ENCODE data around the gene NEB.

DNA sequence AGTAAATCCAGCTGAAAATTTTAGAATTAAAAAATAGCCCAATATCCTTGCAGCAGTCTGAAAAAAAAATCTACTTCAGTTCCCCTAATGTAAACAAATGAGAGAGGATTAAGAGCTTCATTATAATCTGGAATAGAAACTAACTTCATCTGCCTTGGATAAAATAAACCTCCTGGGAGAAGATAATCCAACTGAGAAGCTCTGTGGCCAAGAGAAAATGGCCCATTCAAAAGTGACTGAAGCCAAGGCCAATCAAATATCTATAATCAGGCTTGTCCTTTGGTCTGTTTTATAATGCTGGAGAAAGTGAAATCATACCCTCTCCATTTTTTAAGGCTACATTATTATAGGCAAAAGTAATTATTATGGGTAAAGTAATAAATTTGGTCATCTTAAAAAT, 110.0 kb downstream of the NEB start:
- no peak for TF ChIP-seq POLR2A (IDR thresholded peaks at IDR 0.05)
- TF ChIP-seq, protein P1, sequence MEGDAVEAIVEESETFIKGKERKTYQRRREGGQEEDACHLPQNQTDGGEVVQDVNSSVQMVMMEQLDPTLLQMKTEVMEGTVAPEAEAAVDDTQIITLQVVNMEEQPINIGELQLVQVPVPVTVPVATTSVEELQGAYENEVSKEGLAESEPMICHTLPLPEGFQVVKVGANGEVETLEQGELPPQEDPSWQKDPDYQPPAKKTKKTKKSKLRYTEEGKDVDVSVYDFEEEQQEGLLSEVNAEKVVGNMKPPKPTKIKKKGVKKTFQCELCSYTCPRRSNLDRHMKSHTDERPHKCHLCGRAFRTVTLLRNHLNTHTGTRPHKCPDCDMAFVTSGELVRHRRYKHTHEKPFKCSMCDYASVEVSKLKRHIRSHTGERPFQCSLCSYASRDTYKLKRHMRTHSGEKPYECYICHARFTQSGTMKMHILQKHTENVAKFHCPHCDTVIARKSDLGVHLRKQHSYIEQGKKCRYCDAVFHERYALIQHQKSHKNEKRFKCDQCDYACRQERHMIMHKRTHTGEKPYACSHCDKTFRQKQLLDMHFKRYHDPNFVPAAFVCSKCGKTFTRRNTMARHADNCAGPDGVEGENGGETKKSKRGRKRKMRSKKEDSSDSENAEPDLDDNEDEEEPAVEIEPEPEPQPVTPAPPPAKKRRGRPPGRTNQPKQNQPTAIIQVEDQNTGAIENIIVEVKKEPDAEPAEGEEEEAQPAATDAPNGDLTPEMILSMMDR (IDR thresholded peaks at IDR 0.05), result no peak

Data from gastroesophageal sphincter (tissue), 3 donors.